Measurements from ENCODE around the gene FAM185A.
"Not testable (repeated sequence)": the region's sequence is repeated elsewhere in the genome, so short reads cannot be mapped to it uniquely, and the experiment has no call there.

- not testable (repeated sequence) for TF ChIP-seq CTCF (IDR thresholded peaks at IDR 0.05; ENCODE audit: low read depth, low read length, poor library complexity, severe bottlenecking); EZH2phosphoT487 (IDR thresholded peaks at IDR 0.05; ENCODE audit: borderline replicate concordance, low read length)
Measured at GRCh38 chr7:102749445-102749786, 617 bp downstream of the FAM185A start.

Measured in DOHH2 (cell line).